NCI-H1417 treated with DMSO at 0.1 percent for 48 hours (cell line): ENCODE measurements around the gene PM20D1.
"Not testable (repeated sequence)": the region's sequence is repeated elsewhere in the genome, so short reads cannot be mapped to it uniquely, and the experiment has no call there.

ENCODE experiments used
- DNase-seq: peaks from one replicate; lab custom pipeline; 2025; lab: John Stamatoyannopoulos, UW

The PM20D1 gene

DNA sequence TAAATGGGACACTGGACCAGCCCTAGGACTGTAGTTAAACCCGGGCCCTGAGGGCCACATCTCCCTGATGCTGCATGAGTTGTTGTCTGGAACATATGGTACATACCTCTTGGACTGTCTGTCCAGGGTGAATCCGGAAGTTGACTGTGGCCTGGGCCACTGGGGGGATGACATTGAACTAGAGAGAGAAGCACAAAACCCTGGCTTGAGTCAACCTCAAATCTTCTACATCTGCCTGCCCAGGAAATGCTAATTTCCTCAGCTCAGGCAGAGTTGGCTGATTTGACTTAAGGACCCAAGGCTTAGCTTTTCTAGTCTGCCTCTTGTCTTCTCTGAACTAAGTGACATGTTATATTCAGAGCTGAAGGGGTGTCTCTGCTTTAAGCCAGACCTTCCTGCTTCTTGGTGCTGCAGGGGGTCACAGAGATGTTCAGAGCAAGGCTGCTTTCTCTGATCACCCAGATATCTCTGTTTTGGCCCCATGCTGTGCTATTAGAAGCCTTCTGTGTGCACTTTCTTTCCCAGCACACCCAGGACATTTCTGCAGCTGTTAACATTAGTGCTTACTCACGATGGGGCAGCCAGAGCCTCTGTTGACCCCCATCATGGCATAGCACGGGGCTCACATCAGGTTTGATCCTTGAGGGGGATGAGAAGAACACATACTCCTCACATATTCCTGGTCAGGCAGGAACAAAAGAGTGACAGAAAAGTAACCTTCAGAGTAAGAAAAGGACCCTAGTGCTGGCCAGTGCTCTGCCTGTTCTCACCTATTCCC is 9.6 kb downstream of the PM20D1 start:
- no peak for DNase-seq

DNA sequence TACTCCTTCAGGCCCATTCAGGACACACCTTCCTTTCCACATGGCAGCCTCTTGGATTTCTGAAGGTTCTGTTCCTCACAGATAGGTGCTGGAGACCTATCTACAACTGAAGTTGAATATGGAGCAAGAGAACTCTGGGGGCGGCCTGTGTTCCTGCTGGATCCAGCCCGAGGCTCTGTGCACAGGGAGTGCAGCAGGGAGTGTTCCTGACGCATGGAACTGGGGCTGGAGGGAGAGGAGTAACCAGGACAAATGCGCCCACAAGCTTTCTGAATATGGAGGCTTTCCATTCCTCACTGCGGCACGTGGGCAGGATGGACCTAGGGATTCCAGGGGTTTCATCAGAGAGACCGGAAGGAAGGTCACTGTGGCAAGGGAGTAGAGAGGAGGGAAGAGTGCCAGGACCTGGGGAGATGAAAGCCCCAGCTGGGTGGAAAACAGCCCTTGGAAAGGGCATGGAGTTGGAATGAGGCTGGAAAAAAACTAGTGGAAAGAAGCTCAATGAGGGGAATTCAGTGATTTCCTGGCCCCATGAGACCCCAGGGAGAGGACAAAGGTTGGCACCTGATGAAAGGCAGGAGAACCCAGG is 12.5 kb downstream of the PM20D1 start:
- no peak for DNase-seq

DNA sequence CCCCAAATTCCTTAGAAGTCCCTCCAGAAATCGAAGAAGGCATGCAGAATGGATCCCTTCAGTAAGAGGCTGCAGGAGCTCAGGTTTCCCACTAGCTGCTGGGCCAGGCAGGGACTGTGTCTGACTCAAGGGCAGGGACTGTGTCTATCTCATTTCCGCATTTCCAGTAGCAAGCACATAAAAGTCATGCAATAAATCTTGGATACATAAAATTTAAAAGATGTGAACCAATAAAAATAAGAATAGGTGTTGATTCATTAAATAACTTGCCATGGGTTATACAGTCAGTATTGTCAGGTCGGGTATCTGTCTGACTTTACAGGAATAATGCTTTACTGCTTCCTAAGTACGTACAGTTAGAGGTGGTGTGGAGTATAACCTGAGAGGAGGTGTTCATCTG is 15.2 kb downstream of the PM20D1 start:
- DNase-seq, result no peak

DNA sequence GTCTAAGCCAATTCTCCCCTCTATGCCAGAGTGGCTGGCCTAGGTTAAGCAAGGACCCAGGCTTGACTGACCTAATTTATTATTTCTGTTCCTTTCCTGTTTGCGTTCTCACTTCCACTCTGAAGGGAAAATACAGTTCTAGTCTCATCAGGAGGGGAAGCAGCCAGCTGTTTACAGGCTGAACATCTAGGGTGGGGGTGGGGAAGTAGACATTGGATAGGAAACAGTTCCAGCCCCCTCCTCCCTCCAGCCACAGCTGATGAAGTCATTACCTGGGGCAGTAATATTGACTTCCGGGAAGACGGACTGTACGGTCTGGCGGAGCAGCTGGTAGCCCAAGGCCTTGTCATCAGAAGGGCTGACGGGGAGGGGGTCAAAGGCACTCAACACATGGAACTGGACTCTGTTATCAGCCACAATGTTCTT is 17.6 kb downstream of the PM20D1 start:
- DNase-seq, result no peak

DNA sequence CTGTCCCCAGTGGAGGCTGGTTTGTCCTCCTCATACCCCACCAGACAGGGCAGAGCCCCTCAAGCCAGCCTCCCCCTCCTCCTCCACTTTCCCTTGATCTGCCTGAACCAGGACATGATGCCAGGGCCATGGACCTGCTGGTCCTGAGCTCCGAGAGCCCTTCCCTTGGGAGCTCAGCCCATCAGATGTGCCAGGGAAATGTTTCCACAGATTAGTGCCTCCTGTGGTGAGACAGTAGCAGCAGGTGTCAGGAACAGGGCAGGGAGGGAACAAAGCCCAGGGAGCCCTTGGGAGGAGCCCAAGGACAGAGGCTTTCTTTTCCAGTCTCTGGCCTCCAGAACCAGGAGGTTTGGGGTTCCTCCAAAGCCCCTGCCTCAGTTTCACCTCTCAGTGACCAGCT is 22.3 kb downstream of the PM20D1 start:
- DNase-seq, result no peak

DNA sequence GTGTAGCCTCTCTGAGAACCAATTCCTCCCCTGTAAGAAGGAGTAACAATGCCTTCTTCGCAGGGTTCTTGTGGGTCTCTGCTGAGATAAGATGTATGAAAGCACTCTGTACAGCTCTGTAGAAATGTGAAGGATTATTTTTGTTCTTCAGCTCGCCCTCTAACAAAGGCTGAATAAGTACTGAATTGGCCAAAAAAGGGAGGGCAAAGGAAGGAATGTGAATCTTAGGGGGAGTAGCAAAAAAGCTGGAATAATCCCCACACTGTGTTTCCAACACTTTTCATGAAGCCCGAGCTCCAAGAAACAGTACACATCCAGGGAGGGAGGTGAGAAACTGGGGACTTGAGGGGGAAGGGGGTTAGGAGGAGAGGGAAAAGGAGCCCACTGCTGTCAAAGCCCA is 22.9 kb downstream of the PM20D1 start:
- DNase-seq, result no peak

DNA sequence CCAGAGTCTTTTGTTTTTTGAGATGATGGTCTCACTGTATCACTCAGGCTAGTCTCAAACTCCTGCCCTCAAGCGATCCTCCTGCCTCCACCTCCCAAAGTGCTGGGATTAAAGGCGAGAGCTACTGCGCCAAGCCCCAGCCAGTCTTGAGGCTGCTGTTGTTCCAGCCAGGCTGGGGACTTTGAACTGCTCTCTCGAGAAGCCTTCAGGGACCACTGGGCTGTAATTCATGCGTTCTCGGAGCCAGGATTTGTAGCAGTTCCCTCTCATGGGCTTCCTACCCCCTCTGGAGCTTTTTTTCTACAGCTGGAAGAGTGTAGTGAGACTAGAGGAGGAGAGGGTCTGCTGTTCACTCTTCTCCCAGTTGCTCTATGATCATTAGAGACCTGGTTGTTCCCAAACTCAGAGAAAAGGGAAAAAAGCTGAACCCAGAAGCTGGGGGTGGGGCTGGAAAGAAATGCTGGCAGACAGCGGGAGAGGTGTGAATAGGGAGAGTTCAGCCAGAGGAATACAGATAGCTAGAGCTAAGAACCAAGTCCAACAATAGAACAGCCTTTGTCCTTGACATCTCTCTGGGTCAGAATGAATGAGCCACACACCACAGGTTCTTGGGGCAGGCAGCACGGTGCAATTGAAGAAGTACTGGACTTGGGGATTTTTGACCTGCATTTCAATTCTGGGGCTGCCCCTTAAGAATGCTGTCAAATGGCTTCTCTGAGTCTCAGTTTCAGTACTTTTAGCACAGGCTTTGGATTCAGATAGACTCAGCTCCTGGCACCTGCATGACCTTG is 23.7 kb downstream of the PM20D1 start:
- DNase-seq, result no peak

DNA sequence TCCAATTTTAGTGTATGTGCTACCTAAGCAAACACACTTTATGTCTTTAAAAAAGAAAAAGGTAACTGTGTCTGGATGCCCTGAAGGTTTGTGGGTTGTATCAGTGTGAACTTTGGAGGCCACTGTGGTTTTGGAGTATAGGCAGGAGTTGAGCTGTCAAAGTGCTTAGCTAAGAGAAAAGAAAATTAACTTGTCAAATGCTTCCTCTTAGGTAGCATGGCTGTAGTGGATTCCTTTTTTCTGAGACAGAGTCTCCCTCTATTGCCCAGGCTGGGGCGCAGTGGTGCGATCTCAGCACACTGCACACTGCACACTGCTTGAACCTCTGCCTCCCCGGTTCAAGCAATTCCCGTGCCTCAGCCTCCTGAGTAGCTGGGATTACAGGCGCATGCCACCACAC is 25.8 kb downstream of the PM20D1 start:
- no peak for DNase-seq

DNA sequence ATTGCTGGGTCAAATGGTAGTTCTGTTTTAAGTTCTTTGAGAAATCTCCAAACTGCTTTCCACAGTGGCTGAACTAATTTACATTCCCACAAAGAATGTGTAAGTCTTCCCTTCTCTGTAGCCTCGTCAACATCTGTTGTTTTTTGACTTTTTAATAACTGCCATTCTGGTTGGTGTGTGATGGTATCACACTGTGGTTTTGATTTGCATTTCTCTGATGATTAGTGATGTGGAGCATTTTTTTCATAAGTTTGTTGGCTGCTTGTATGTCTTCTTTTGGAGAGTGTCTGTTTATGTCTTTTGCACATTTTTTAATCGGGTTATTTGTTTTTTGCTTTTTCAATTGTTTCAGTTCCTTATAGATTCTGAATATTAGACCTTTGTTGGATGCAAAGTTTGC is 26.7 kb downstream of the PM20D1 start:
- not testable (repeated sequence) for DNase-seq

DNA sequence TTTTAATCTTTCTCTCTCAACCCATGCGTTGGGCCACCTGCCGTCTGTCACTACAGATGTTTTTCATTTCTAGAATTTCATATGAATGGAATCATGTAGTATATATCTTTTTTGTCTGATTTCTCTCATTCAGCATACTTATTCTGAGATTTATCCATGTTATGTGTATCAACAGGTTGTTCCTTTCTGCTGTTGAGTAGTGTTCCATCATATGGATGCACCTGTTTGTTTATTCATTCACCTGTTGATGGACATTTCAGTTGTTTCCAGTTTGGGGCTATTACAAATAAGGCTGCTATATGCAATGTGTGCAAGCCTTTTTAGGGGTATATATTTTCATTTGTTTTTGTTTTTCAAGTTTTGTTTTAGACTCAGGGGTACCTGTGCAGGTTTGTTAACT is 27.5 kb downstream of the PM20D1 start:
- DNase-seq, result no peak

DNA sequence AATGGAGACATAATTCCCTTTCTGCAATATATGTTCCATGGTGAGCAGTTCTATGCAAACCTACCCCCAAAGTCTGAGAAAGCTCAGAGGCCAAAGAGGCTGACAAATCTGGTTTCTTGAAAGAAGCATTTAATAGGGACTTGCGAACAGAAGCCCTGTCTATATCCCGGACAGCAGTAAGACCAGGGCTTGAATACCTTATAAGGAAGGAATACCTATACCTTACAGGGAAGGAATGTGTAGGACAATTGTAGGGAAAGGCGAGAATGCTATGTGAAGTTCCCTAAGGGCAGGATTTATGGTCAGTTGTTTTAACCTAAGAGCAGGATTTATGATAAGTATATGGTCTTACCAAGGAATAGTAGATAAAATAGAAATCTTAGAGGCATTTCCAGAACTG is 31.9 kb downstream of the PM20D1 start:
- no peak for DNase-seq

DNA sequence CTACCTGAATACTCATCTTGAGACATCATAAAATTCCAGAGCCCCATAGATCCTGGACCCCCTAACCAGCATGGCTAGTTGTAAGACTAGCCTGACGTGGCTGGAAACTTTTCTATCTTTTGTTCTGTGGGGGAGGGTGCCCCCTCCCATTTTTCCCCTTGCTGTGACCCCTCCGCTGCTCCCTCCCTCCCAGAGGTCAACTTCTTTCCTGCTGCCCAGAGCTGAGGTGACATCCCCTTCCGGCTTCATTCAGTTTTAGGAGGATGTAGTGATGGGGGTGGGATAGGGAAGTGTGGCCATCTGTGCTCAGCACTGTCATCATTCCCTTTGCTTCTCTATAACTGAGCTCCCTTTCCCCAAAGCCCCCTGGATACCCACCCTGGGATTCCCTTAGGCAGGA is 32.6 kb downstream of the PM20D1 start:
- DNase-seq, result no peak

DNA sequence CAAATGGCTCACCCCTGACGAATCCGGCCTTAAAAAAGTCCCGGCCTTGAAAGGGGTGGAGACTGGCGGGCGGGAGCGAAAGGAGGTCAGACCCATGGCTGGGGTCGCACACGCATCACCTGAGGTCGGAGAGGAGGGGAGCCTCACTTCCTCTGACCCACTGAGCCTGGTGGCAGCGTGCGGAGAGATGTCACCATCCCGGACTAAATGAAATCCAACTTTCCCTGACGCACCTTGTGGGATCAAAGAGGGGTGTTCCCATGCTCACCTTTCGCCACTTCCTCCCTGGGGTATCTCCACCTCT is 36.2 kb downstream of the PM20D1 start:
- no peak for DNase-seq

DNA sequence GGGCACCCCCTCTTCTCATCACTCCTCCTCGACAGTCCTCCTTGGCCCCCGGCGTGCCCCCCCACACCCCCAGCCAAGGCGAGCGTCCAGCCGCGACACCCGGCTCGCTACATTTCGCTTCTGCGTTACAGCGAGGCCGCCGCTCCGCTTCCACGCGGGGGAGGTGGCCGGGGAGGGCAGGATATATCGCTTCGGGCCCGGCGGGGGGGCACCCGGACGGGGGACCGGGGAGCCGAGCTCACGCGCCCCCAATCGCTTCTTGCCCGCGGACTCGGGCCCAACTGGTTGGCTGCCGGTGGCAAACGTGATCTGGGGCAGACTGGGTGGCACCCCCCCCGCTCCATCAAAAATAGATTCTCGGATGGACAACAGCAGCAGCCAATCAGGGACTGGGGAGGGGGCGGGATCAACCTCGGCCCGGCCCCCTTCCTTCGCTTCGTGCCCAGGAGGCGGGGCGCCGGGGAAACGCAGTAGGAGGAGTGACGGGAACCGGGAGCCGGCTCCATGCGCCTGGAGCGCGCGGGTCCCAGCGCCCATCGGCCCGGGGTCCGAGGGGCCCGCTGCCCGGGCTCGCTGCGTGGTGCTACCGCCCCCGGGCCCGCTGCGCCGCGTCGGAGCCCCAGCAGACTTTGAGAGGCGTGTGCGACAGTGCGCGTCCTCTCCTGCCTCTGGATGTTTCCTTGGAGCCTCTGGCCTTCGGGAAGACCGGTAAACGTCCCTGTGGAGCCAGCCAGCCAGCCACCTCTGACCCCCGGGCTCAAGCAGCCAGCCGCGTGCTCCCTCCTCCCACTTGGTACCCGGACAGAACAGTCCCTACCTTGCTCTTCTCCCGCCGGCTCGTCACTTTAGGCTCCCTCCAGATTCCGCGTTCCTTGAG is 36.8 kb downstream of the PM20D1 start, which contains the start of gene SLC41A1:
Gene SLC41A1 (minus strand): TSS at position 321 of the 877 bp plus-strand sequence. CDS start 2,757 bp downstream, outside the sequence.
- DNase-seq, result peak; percentile 73

DNA sequence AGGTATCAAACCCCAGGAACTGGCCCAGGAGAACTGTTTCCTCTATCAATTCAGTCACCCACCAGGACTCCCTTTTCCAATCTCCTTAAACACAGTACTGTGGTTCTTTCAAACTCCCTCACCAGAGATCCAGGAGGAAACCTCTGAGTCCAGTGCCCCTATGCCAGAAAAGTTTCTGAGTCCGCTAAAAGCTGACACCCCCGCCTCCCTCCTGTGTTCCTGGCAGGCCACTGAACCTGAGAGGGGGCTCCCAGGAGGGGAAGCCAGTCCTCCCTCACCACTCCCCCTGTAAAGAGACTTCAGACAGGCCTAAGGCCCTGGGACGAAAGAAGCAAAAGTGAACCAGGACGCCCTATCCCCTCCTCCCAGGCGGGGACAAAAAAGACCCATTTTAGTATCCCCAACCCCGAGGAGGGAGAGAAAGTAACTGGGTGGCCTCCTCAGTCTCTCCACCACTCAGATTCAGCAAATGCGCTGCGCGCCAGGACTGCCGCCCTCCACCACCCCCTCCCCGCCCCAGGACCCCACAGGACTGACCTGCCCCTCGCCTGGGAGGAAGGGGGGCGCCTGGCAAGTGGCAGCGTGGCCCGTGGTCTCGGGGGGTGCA is 37.6 kb downstream of the PM20D1 start:
- no peak for DNase-seq

DNA sequence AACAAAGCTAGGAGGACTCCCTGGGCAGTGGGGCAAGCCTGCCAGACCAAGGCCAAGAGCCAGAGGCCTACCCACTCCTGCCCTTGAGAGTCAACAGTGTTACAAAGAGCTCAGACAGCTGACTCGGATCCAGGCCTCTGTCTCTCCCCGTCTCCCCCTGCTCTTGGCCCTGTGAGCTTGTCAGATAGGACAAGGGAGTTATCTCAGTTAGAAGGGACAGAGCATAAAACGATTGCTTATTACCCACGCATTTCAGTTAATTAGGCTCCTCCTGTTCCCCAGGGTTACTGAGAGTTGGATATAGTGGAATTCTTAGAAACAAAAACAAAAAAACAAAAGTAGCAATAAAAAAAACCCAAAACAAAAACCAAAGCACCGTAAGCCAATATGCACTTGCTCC is 38.3 kb downstream of the PM20D1 start:
- no peak for DNase-seq

DNA sequence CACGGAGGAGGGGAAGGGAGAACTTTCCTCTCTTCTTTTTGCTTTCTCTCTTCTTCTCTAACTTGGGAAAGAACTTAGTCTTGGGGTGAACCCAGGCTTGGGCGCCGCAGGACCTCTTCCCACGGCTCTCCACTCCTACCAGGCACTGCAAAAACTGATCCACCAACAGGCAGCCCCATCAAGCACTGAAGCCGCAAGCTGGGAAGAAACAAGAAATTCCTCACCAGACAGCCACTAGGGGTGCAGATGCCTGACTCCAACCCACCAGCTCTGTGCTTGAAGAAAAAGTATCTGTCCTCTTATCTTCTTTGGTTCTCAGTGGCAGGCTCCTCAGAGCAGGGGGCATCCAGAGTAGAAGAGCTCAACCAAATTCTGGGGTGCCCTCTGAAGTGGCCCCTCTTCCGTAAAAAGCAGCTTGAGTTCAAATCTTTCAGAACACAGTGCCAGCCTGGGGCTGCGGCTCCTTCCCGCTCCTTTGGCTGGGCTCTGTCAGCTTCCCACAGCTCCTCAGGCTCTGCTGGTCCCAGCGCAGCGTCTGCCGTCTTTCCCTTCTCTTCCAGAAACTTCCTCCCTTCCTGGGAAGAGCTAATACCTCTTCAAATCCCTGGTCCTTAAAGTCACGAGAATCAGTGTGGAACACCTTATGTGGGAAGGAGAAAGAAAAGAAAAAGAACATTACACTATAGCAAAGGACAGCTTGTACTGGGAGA is 39.3 kb downstream of the PM20D1 start:
- DNase-seq, result no peak

DNA sequence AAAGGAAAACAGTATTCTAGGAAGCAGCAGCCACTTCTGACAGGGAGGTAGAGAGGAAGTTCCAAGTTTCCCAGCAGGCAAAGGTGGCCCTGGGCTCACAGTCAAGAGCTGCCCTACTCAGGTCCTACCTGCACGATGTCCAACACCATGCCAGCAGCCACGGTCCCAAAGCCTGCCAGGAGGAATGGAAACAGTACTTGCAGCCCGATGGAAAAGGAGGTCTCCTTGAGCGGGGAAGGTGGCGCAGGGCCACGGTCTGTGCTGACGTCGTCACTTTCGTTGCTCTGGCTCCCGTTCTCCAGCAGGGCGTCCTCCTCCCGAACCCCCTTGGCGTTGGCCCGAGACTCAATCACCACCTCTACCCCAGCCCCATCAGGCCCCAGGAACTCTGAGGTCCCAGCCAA is 40.0 kb downstream of the PM20D1 start:
- DNase-seq, result no peak

DNA sequence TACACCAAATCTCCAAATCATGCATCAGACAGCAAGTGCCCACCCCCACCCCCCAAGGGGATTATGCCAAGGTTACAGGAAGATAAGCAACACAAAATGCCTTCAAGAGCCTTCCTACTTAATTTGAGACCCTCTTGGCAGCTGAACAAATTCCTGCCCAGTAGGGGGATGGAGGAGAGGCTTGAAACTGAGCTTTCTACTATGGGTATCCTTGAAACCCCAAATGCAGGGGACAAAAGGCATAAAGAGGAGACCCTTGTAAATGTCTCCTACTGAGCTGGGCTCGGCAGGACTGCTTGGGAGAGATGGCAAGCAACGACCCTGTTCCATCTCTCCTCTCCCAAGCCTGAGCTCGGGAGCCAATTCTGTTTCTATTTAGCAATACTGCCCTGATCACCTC is 40.5 kb downstream of the PM20D1 start:
- no peak for DNase-seq

DNA sequence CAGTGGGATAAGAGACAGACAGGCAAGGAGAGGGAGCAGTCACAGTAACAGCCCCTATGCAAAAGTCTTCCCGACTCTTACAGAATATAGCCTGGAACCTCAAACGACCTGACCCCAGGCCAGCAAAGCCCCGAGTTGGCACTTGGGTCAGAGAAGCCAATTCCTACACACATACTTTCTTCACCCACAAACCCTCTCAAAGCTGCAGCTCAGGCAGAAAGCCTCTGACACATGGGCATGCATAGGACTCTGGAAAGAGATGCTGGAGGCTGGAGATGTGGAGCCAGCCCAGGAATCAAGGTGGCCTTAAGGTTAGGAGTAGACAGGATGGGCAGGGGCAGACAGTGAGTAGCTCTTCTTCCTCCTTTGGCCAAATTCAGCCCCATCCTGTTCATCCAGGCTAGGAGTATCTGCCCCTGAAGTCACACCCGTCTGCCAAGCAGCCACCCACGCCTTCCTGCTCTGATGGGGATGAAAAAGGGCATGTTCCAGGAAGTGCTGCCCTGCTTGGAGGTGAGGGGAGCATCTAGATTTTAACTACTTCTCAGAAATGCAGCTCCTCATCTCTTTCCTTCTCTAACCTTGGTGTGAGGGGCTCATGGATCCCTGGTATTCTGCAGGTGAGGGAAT is 44.7 kb downstream of the PM20D1 start:
- no peak for DNase-seq

DNA sequence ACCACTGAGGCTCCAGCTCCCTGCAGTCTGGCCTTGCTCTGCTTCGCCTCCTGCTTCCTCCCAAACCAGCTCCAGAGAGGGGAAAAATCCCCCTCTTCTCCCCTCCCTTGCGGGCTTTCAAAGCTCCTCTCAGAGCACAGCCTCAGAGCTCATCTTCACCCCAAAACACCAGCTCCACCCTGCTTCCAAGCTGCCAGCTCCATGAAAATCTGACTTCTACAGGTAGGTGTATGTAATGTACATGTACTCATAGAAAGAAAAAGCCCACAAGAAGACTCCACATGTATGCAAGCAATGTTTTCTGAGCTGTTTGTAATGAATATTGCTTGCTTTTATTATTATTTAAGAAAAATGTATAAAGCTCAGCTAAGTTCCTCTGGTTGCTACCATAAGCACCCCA is 45.3 kb downstream of the PM20D1 start:
- DNase-seq, result no peak
